ENCODE data around the gene CDC40. TPM values are rescaled to one million over a fixed set of nuclear protein-coding genes. Genes with fewer than 3 reads are reported as not detected.
"Not testable (repeated sequence)": the region's sequence is repeated elsewhere in the genome, so short reads cannot be mapped to it uniquely, and the experiment has no call there.

Gene CDC40
- total and polyA plus RNA-seq, 4 donors, result 5.5 to 25.3 (median 15.6) TPM

- Histone ChIP-seq H3K36me3 (ENCODE audit: control insufficient read depth in 4 of 4, insufficient read depth in 4 of 4, low read length in 4 of 4) (no peaks in the 10 kb centered on the region), H3K9me3 (ENCODE audit: control insufficient read depth in 4 of 4, insufficient read depth in 3 of 4, low read length in 3 of 4) (no peaks in the 10 kb centered on the region), H3K27ac (ENCODE audit: low read depth in 1 of 2, low read length in 1 of 2) (no peak overlapping the region), H3K9ac (ENCODE audit: insufficient read depth in 1 of 2, low read length in 2 of 2) (no peak overlapping the region), H3K4me3 (no peak overlapping the region), H3K4me1 (ENCODE audit: control insufficient read depth in 5 of 5, insufficient read depth in 5 of 5, low read length in 5 of 5) (peaks cover 0 to 13% (median 0%) of the 10 kb centered on the region in 5 donors), H3K27me3 (ENCODE audit: control insufficient read depth in 3 of 3, insufficient read depth in 3 of 3, low read length in 2 of 3) (no peaks in the 10 kb centered on the region)
- DNase-seq (no peak), ATAC-seq (ENCODE audit: insufficient read depth, low FRiP score) (no peak)
- 91 to 95% methylated on average over 2 of the region's 2 CpGs for WGBS, 2 donors
- no peak for TF ChIP-seq CTCF (IDR thresholded peaks at IDR 0.05; ENCODE audit: control extremely low read depth, extremely low read depth)
These were observed 89.4 kb downstream of the CDC40 start for GRCh38 chr6:110269623-110270022.

- DNase-seq (no peak), ATAC-seq (ENCODE audit: insufficient read depth, low FRiP score) (no peak)
- no peak overlapping the region for H3K9ac ChIP-seq (ENCODE audit: insufficient read depth in 1 of 2, low read length in 2 of 2)
- H3K27ac ChIP-seq (ENCODE audit: low read depth in 1 of 2, low read length in 1 of 2), result no peak overlapping the region
- no peaks in the 10 kb centered on the region for H3K27me3 ChIP-seq (ENCODE audit: control insufficient read depth in 3 of 3, insufficient read depth in 3 of 3, low read length in 2 of 3)
- 86 to 88% methylated on average over 4 of the region's 4 CpGs for WGBS, 2 donors
- no peak for TF ChIP-seq CTCF (IDR thresholded peaks at IDR 0.05; ENCODE audit: control extremely low read depth, extremely low read depth)
- H3K9me3 ChIP-seq (ENCODE audit: control insufficient read depth in 4 of 4, insufficient read depth in 3 of 4, low read length in 3 of 4), result no peaks in the 10 kb centered on the region
- no peak overlapping the region for H3K4me3 ChIP-seq
- H3K36me3 ChIP-seq (ENCODE audit: control insufficient read depth in 4 of 4, insufficient read depth in 4 of 4, low read length in 4 of 4), result no peaks in the 10 kb centered on the region
- peaks cover 0 to 13% (median 0%) of the 10 kb centered on the region in 5 donors for H3K4me1 ChIP-seq (ENCODE audit: control insufficient read depth in 5 of 5, insufficient read depth in 5 of 5, low read length in 5 of 5)
These were observed 89.9 kb downstream of the CDC40 start for GRCh38 chr6:110270165-110270564.

GRCh38 chr6:110271732-110272022 is 91.5 kb downstream of the CDC40 start:
- no peak for DNase-seq
- no peaks in the 10 kb centered on the region for H3K9me3 ChIP-seq (ENCODE audit: control insufficient read depth in 4 of 4, insufficient read depth in 3 of 4, low read length in 3 of 4)
- no peak overlapping the region for H3K27ac ChIP-seq (ENCODE audit: low read depth in 1 of 2, low read length in 1 of 2)
- no peak for TF ChIP-seq CTCF (IDR thresholded peaks at IDR 0.05; ENCODE audit: control extremely low read depth, extremely low read depth)
- H3K4me3 ChIP-seq, result no peak overlapping the region
- H3K27me3 ChIP-seq (ENCODE audit: control insufficient read depth in 3 of 3, insufficient read depth in 3 of 3, low read length in 2 of 3), result no peaks in the 10 kb centered on the region
- ATAC-seq (ENCODE audit: insufficient read depth, low FRiP score), result no peak
- 86 to 92% methylated on average over 1 of the region's 1 CpG for WGBS, 2 donors
- no peaks in the 10 kb centered on the region for H3K36me3 ChIP-seq (ENCODE audit: control insufficient read depth in 4 of 4, insufficient read depth in 4 of 4, low read length in 4 of 4)
- no peak overlapping the region for H3K9ac ChIP-seq (ENCODE audit: insufficient read depth in 1 of 2, low read length in 2 of 2)
- peaks cover 0 to 8% (median 0%) of the 10 kb centered on the region in 5 donors for H3K4me1 ChIP-seq (ENCODE audit: control insufficient read depth in 5 of 5, insufficient read depth in 5 of 5, low read length in 5 of 5)

GRCh38 chr6:110272781-110273180 is 92.6 kb downstream of the CDC40 start:
- H3K27me3 ChIP-seq (ENCODE audit: control insufficient read depth in 3 of 3, insufficient read depth in 3 of 3, low read length in 2 of 3); H3K4me1 ChIP-seq (ENCODE audit: control insufficient read depth in 5 of 5, insufficient read depth in 5 of 5, low read length in 5 of 5); H3K9me3 ChIP-seq (ENCODE audit: control insufficient read depth in 4 of 4, insufficient read depth in 3 of 4, low read length in 3 of 4); H3K27ac ChIP-seq (ENCODE audit: low read depth in 1 of 2, low read length in 1 of 2); DNase-seq; H3K36me3 ChIP-seq (ENCODE audit: control insufficient read depth in 4 of 4, insufficient read depth in 4 of 4, low read length in 4 of 4); H3K4me3 ChIP-seq; H3K9ac ChIP-seq (ENCODE audit: insufficient read depth in 1 of 2, low read length in 2 of 2); ATAC-seq (ENCODE audit: insufficient read depth, low FRiP score): not testable (repeated sequence)
